T1000 (cell line): ENCODE data around the gene TAS2R10.
"Not testable (repeated sequence)": the region's sequence is repeated elsewhere in the genome, so short reads cannot be mapped to it uniquely, and the experiment has no call there.

Source experiments
- DNase-seq: peaks from one replicate; lab custom pipeline; 2025; ENCODE audit warnings: mixed read lengths; lab: John Stamatoyannopoulos, UW

Gene TAS2R10, protein sequence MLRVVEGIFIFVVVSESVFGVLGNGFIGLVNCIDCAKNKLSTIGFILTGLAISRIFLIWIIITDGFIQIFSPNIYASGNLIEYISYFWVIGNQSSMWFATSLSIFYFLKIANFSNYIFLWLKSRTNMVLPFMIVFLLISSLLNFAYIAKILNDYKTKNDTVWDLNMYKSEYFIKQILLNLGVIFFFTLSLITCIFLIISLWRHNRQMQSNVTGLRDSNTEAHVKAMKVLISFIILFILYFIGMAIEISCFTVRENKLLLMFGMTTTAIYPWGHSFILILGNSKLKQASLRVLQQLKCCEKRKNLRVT

GRCh38 chr12:10826258-10826657 is at the start of gene TAS2R10:
TAS2R10 (minus strand) TSS chr12:10826358; CDS start chr12:10826269, 89 bp downstream.
- no peak for DNase-seq

- no peak for DNase-seq
Measured at GRCh38 chr12:10873378-10873777, 47.2 kb upstream of the TAS2R10 start.

GRCh38 chr12:10867381-10867780 is 41.2 kb upstream of the TAS2R10 start:
- DNase-seq: no peak

- DNase-seq: no peak
Measured at GRCh38 chr12:10863512-10864218, 37.5 kb upstream of the TAS2R10 start.

DNA sequence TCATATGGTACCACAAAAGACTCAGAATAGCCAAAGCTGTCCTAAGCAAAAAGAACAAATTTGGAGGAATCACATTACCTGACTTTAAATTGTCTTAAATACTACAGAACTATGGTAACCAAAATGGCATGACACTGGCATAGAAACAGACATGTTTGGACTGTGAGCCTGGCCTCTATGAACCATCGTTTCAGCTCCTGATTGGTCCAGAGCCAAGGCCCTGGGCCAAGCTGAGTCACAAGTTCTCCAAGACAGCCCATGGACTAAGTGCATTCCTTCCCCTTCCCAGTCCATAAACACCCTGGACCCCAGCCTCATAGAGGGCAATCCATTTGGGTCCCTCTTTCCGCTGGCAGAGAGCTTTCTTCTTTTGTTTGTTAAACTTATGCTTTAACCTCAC is 35.2 kb upstream of the TAS2R10 start:
- no peak for DNase-seq

DNA sequence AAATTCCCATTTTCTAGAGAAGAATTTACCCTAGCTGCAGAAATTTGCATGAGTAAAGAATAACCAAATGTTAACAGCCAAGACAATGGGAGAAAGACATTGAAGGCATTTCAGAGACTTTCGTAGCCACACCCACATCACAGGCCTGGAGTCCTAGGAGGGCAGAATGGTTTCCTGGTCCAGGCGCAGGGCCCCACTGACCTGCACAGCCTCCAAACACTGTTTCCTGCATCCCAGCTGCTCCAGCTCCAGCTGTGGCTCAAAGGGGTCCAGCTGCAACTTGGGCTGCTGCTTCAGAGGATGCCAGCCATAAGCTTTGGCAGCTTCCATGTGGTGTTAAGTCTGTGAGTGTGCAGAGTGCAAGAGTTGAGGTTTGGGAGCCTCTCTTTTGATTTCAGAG is 29.6 kb upstream of the TAS2R10 start:
- DNase-seq: no peak

DNA sequence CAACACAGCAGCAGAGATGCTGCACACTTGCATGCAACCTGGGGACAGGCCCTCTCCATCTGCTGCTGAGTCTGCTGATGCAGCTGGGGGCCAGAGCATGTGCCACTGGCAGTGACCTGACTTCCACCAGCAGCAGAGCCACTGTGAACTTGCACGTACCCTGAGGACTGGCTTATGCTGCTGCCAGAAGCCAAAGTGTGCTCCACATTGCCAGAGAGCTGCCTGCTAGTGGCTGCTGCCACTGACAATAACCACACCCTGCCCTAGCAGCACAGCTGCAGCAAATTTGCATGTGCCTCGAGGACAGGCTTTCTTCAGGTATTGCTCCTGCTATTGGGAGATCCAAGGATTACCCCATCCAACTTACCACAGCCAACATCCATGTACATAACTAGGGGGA is 27.6 kb upstream of the TAS2R10 start:
- DNase-seq: no peak

DNA sequence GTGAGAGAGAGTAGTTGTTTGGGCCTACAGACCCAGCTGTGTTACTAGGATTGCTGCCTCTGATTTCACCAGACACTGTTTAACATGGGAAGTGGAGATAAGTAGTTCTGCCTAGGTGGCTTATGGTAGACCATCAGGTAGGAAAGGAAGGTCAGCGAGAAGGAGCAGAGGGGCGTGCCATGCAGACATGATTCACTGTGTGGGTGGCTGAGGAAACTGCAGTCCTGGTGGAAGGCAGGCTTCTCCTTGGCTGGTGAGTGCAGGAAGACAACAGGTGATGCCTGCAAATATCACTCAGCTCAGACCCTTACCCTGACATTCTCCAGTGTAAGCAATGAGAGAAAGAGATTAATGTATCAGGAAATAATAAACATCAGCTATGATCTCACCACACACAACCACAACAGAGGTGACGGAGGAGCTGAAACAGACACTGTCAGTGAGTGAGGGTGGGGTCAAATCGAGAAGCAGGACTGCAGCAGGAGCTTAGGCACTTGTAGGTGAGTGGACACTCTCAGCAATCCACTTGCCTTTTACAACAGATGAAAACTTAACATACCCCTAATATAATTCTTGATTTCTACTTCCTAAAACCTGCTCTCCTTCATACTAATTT is 25.2 kb upstream of the TAS2R10 start:
- no peak for DNase-seq

- no peak for DNase-seq
Measured at GRCh38 chr12:10849425-10849878, 23.3 kb upstream of the TAS2R10 start, which contains the start of gene PRR4. PRR4 (minus strand) TSS chr12:10849475; CDS start chr12:10849437, 38 bp downstream.

GRCh38 chr12:10847744-10848143 is 21.6 kb upstream of the TAS2R10 start:
- DNase-seq: no peak

DNA sequence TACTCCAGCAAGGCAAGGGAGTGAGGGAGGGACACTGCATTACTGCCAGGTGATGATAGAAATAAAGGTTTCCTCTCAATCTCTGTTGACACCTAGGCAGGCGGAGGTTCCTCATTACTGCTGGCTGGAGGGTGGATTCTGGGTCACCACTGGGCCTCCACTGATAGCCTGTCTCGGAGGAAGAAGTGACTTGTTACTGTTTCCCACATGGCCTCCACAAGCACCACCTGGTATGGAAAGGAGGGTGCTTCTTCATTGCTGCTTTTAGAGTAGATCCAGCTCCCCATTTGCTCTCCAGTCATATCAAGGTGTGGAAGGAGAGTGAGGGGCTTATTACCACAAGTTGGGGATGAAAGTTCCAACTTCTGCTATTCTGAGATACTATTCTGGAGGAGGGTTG is 16.7 kb upstream of the TAS2R10 start:
- no peak for DNase-seq

DNA sequence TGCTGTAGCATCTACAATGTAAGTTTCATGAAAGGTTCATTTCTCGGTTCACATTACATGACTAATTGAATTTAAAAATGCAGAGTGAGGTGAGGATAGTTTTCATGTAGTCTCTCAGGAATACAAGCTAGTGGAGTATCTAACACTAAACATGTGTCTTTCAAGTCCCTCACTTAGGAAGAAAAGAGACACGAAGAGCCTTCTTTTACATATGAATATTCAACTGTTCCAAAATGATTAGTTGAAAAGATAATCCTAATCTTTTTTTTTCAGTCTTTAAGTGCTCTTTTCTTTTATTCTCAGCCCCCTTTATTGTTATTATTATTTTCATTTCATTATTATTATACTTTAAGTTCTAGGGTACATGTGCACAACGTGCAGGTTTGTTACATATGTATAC is 12.3 kb upstream of the TAS2R10 start:
- no peak for DNase-seq

DNA sequence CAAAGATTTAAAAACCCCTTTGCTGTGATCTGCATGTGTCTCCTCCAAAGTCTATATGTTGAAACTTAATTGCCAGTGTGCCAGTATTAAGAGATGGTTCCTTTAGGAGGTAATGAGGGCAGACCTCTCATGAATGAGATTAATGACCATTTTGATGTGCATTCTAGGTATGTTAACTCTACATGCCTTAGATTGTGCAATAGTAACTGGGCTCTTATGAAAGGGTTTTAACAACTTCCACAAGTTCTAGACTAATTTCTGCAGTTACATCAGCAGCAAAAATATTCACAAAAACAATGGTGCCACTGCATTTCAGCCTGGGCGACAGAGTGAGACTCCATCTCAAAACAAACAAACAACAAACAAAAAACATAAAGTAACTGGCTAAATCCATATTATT is 3.8 kb upstream of the TAS2R10 start:
- DNase-seq: no peak

- no peak for DNase-seq
Measured at GRCh38 chr12:10824957-10825356, 1.2 kb downstream of the TAS2R10 start.

- no peak for DNase-seq
Measured at GRCh38 chr12:10811883-10812536, 14.1 kb downstream of the TAS2R10 start.

DNA sequence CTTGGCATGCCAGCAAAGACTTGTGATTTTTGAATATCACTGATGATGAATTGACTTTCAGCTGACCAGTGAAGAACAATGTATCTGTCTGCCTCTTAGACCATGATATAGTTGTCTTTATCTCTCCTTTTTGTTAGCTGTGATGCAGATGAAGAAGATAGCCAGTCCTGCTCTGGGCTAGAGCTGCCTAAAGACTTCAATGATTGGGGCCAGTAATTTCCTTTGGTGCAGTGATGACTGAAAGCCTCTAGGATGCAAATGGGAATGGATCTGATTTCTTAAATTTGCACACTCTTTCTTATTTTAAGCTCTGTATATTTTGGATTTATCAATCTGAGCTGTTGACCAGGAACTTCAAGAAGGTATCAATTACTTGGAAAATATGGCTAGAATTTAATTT is 16.1 kb downstream of the TAS2R10 start, which contains the start of gene TAS2R9:
Gene TAS2R9, minus strand, starts transcription at position 101 of the 400 bp plus-strand sequence. Its CDS starts 93 bp downstream, at position 8.
- DNase-seq: no peak

DNA sequence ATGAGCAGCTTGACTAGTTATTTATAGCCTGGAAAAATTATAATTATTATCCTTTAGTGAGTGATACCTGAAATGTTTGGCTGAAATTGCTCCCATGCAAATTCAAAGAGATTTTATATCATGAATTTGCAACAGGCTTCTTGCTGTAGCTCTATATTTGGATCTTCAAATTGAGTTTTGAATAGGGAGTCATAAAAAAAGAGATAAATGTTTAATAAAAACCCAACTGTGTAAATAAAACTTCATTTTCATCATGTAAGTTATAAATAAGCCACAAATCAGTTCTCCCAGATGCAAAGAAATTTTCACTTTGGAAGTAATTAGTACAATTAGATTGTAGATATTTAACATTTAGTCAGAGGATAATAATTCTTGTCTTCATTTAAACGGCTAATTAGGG is 19.0 kb downstream of the TAS2R10 start, which contains the start of gene TAS2R8:
Gene TAS2R8, minus strand, starts transcription at position 101 of the 400 bp plus-strand sequence. CDS start 306 bp downstream, outside the sequence.
- no peak for DNase-seq

GRCh38 chr12:10802587-10802986 is 23.6 kb downstream of the TAS2R10 start, which contains the start of gene TAS2R7:
TAS2R7 (minus strand) TSS chr12:10802627; CDS start chr12:10802570, 57 bp downstream.
- no peak for DNase-seq

GRCh38 chr12:10801741-10802140 is 24.4 kb downstream of the TAS2R10 start:
- DNase-seq: no peak

DNA sequence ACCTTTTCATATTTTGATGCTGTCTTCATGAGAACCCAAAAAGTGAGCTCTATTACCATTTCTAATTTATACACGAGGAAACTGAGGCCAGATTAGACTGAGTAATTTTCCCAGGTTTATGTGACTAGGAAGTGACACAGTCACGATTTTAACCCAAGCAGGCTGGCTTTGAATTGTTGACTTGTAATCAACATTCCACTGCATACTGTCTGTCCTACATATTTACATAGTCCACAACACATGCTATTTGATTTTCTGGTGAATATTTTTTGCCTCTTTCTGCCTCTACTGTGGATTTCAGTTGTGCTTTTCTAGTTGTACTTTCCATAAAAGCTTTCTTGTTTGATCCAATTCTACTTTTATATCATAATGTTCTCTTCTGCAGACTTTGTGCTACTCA is 31.9 kb downstream of the TAS2R10 start:
- DNase-seq: no peak

- DNase-seq: not testable (repeated sequence)
Measured at GRCh38 chr12:10791769-10792168, 34.4 kb downstream of the TAS2R10 start.

DNA sequence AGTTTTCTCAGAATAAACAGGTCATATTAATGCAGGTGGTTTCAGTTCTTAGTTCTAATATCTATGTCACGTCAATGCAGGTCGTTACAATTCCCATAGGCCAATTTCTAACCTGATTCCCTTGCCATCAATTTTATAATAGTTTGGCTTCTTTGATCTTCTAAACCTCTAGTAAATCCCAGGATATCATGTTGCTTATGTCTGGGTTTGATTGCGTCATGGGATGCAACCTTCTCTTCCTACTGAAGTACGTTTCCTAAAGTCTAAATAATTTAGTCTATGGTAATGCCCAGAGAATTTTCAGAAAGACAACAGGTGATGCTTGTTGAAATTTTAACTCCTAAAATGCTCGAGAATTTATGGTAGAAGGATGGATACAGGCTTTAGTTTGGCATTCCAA is 42.9 kb downstream of the TAS2R10 start:
- no peak for DNase-seq
